ENCODE data around the gene TMPRSS11F. TPM values are rescaled to one million over a fixed set of nuclear protein-coding genes. Genes with fewer than 3 reads are reported as not detected.

Gene TMPRSS11F
- total RNA-seq (ENCODE audit: low replicate concordance) = not detected in 2 replicates

- H3K27ac Mint-ChIP-seq = no peak within 1 kb of the TSS
- H3K27me3 ChIP-seq = no peaks in the 10 kb centered on the region
- H3K36me3 ChIP-seq = no peaks in the 10 kb centered on the region
- no peak within 1 kb of the TSS for H3K4me3 ChIP-seq
- no peak within 1 kb of the TSS for H3K9ac ChIP-seq
- no peaks in the 10 kb centered on the region for H3K9me3 ChIP-seq (ENCODE audit: low read depth)
- H4K20me1 ChIP-seq (ENCODE audit: low read depth) = no peaks in the 10 kb centered on the region
- H3K27ac ChIP-seq = no peak within 1 kb of the TSS
- H3K4me1 ChIP-seq = no peaks in the 10 kb centered on the region
- DNase-seq (ENCODE audit: low spot score) = no peak
- no peak within 1 kb of the TSS for H3K4me2 ChIP-seq
- no peaks in the 10 kb centered on the region for H3K36me3 Mint-ChIP-seq
- H3K79me2 ChIP-seq (ENCODE audit: low read depth) = no peaks in the 10 kb centered on the region
- H2AFZ ChIP-seq (replicated peaks) = no peak within 1 kb of the TSS
- TF ChIP-seq EZH2 (IDR thresholded peaks at IDR 0.05) = no peak
- no peak for TF ChIP-seq EZH2phosphoT487 (IDR thresholded peaks at IDR 0.05)
- TF ChIP-seq, protein P1, sequence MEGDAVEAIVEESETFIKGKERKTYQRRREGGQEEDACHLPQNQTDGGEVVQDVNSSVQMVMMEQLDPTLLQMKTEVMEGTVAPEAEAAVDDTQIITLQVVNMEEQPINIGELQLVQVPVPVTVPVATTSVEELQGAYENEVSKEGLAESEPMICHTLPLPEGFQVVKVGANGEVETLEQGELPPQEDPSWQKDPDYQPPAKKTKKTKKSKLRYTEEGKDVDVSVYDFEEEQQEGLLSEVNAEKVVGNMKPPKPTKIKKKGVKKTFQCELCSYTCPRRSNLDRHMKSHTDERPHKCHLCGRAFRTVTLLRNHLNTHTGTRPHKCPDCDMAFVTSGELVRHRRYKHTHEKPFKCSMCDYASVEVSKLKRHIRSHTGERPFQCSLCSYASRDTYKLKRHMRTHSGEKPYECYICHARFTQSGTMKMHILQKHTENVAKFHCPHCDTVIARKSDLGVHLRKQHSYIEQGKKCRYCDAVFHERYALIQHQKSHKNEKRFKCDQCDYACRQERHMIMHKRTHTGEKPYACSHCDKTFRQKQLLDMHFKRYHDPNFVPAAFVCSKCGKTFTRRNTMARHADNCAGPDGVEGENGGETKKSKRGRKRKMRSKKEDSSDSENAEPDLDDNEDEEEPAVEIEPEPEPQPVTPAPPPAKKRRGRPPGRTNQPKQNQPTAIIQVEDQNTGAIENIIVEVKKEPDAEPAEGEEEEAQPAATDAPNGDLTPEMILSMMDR (IDR thresholded peaks at IDR 0.05) = no peak
- H3K4me1 Mint-ChIP-seq = no peaks in the 10 kb centered on the region
- H3K9me3 Mint-ChIP-seq = no peaks in the 10 kb centered on the region
- H3K27me3 Mint-ChIP-seq (ENCODE audit: insufficient read depth, low read depth) = no peaks in the 10 kb centered on the region
- no peaks in the 10 kb centered on the region for H3F3A ChIP-seq (ENCODE audit: low read depth)
- H3K4me3 Mint-ChIP-seq = no peak within 1 kb of the TSS
These were observed at the start of gene TMPRSS11F for GRCh38 chr4:68129793-68130192. Gene TMPRSS11F, minus strand, starts transcription at chr4:68129869. Its CDS starts 49 bp downstream, at chr4:68129820.

DNA sequence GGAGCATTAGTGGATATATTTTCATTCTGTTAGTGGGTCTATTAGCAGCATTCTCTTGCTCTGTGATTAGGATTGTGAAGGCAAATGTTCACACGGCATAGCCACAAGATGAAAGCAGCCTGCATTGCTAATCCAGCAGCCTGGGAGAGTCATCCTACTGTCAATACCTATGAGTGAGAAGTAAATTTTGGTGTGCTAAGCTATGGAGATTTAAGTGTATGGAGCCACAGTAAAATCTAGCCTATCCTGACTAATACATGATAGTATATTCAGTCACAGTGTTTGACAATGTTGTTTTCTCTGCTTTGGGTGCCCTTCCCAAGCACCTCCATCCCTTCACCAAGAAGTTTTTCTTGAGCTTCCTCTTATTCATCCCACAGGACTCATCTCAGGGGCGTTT is 47.2 kb upstream of the TMPRSS11F start:
- Histone ChIP-seq H3K9me3 (ENCODE audit: low read depth) (no peaks in the 10 kb centered on the region), H2AFZ (replicated peaks) (peak overlapping the region; percentile 35), H3K27me3 (no peaks in the 10 kb centered on the region), H3K4me2 (no peak overlapping the region), H4K20me1 (ENCODE audit: low read depth) (no peaks in the 10 kb centered on the region), H3K79me2 (ENCODE audit: low read depth) (no peaks in the 10 kb centered on the region), H3K9ac (no peak overlapping the region), H3K36me3 (no peaks in the 10 kb centered on the region), H3F3A (ENCODE audit: low read depth) (no peaks in the 10 kb centered on the region), H3K27ac (no peak overlapping the region), H3K4me1 (no peaks in the 10 kb centered on the region), H3K4me3 (no peak overlapping the region)
- H3K27me3 Mint-ChIP-seq (ENCODE audit: insufficient read depth, low read depth) = no peaks in the 10 kb centered on the region
- H3K4me3 Mint-ChIP-seq = no peak overlapping the region
- H3K36me3 Mint-ChIP-seq = no peaks in the 10 kb centered on the region
- no peak overlapping the region for H3K27ac Mint-ChIP-seq
- peaks cover 4% of the 10 kb centered on the region for H3K9me3 Mint-ChIP-seq
- no peak for DNase-seq (ENCODE audit: low spot score)
- no peaks in the 10 kb centered on the region for H3K4me1 Mint-ChIP-seq
- TF ChIP-seq EZH2phosphoT487 (IDR thresholded peaks at IDR 0.05) = no peak
- no peak for TF ChIP-seq EZH2 (IDR thresholded peaks at IDR 0.05)
- TF ChIP-seq, protein P1 (IDR thresholded peaks at IDR 0.05) = no peak

DNA sequence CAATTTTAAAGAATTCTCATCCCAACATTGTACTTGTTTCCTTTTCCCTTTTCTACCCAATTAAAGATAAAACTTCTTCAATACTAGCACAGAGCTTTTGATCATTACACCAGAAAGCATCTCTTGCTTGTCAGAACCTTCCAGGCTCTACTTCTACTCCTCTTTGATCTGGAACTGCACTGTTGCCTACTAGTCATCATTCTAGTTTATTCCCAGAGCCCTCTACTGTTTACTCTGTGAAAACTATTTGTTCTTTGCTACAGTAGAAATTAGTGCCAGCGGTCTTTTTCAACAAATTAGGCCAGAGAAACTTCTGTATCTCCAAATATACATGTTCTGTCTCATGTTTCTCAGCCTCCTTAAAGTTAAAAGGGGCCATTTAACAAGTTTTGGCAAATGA is 46.8 kb upstream of the TMPRSS11F start:
- no peaks in the 10 kb centered on the region for H3K27me3 ChIP-seq
- H3K27ac ChIP-seq = no peak overlapping the region
- H4K20me1 ChIP-seq (ENCODE audit: low read depth) = no peaks in the 10 kb centered on the region
- H3K27ac Mint-ChIP-seq = no peak overlapping the region
- H3K79me2 ChIP-seq (ENCODE audit: low read depth) = no peaks in the 10 kb centered on the region
- no peaks in the 10 kb centered on the region for H3K36me3 Mint-ChIP-seq
- no peaks in the 10 kb centered on the region for H3K36me3 ChIP-seq
- no peaks in the 10 kb centered on the region for H3K4me1 ChIP-seq
- no peak overlapping the region for H3K9ac ChIP-seq
- H3K4me3 ChIP-seq = no peak overlapping the region
- no peaks in the 10 kb centered on the region for H3F3A ChIP-seq (ENCODE audit: low read depth)
- no peaks in the 10 kb centered on the region for H3K27me3 Mint-ChIP-seq (ENCODE audit: insufficient read depth, low read depth)
- H3K4me2 ChIP-seq = no peak overlapping the region
- no peak for DNase-seq (ENCODE audit: low spot score)
- H2AFZ ChIP-seq (replicated peaks) = peak overlapping the region; percentile 35
- H3K4me1 Mint-ChIP-seq = no peaks in the 10 kb centered on the region
- H3K9me3 ChIP-seq (ENCODE audit: low read depth) = no peaks in the 10 kb centered on the region
- H3K4me3 Mint-ChIP-seq = no peak overlapping the region
- peaks cover 4% of the 10 kb centered on the region for H3K9me3 Mint-ChIP-seq
- TF ChIP-seq, protein P1 (IDR thresholded peaks at IDR 0.05) = no peak
- TF ChIP-seq EZH2phosphoT487 (IDR thresholded peaks at IDR 0.05) = no peak

Data from neural progenitor cell (in vitro differentiated cells).